ENCODE results near the gene TRPC1. TPM values are rescaled to one million over a fixed set of nuclear protein-coding genes. Genes with fewer than 3 reads are reported as not detected.

The TRPC1 gene
- total RNA-seq, 1 donor from 2014 or later: 14.0 TPM

DNA sequence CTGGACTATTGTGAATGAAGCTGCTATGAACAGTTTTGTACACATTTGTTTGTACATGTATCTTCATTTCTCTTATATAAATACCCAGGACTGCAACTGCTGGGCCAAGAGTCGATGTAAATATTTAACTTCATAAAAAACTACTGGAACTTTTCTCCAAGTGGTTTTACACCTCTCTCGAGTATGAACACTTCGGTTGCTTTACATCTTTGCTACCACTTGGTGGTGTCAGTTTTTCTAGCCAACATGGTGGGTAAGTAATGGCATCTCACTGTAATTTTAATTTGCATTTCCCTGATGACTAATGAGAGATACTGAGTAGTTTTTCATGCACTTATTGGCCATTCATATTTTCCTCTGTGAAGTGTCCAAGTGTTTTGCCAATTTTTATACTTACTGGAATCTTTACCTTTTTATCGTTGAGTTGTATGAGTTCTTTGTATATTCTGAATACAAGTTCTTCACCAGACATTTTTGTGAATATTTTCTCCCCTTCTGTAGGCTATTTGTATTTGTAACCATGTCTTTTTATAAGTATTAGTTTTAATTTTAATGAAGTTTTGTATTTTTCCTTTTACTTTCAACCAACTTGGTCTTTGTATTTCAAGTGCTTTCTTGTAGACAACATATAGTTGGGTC, 120.6 kb downstream of the TRPC1 start:
- peak; percentile 60 for DNase-seq

DNA sequence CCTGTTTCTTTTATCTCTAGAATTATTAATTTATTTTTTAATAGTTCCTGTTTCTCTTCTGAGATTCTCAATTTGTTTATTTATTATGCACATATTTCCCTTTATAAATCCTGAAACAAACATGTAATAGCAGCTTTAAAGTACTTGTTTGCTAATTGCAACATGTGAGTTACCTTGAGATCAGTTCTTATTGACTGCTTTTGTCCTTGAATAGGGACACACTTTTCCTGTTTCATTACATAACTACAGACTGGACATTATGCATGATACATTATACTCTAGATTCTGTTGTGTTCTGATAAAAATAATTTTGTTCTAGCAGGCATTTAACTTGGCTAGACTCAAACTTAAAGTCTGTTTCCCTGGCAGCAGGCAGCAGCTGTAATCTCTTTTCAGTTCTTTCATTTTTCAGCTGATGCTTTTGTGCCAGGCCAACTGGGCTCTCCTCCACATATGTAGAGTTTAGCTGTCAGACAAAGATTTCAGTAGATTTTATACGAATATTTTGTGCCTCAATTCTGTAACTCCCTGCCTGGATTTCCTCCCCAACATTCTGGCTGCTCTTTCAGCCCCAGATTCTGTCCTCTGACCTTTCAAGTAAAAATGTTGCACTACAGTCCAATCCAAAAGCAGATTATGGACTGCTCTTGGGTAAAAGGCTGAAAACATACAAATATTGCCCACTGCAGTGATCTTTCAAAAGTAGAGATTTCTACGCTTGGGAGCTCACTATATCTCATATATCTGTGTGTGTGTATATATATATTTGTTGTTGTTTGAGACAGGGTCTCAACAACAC, 123.1 kb downstream of the TRPC1 start:
- no peak for DNase-seq

DNA sequence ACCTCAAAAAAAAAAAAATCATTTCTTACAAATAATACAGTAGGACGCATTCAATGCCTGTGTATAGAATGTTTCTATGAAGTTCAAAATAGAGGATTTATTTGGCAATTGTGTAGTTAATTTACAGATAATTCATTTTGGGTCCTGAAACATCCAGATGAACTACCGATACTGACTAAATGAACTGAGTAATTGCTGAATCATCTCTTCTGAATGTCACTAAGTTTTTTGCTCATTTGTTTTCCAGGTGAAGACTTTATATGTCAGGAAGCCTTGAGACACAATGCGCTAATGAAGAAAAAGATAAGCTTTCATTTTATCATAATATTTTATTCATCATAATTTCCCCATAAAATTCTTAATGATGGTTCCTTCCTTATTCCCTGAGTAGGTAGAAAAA, 125.3 kb downstream of the TRPC1 start:
- no peak for DNase-seq

DNA sequence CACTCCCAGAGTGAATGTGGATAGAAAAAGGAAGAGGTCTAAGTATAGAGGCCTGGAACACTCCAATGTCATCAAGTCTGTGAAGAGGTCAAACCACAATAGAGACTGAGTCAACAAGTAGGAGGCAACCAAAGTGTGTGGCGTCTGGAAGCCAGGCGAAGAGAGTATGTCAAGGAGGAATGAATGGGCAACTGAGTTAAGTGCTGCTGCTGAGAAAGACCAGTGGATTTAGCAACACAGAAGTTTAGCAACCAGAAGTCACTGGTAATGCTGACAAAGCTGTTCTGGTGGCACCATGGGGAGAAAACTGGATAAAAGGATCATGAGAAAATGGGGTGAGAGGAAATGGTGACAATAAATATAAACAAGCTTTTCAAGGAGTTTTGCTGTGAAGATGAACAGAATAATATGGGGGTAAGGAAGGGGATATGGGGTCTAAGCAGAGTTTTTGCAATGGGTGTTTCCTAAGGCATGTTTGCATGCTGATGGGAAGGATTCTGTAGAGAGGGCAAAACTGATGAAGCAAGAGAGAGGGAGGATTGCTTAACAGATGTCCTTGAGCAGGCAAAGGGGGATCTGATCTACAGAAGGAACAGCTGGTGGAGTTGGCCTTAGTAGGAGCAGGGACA, 126.7 kb downstream of the TRPC1 start:
- DNase-seq: no peak

DNA sequence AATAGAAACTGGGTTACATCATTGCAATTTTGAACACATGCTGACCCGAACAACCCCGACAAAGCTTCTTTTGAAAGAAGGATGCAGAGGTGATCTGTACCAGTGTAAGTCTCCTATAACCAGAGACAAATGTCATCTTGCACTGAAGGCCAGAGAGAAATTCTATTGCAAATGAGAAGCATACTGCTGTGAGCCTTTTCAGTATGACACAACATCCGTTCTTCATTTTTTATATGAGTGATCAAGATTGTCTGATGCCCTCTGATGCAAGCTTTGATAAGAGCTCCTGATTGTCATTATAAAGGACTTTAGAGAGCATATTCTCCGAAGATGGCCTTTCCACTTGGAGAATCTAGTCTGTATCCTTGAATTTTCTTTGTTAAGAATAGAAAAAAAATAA, 128.2 kb downstream of the TRPC1 start:
- DNase-seq: no peak

DNA sequence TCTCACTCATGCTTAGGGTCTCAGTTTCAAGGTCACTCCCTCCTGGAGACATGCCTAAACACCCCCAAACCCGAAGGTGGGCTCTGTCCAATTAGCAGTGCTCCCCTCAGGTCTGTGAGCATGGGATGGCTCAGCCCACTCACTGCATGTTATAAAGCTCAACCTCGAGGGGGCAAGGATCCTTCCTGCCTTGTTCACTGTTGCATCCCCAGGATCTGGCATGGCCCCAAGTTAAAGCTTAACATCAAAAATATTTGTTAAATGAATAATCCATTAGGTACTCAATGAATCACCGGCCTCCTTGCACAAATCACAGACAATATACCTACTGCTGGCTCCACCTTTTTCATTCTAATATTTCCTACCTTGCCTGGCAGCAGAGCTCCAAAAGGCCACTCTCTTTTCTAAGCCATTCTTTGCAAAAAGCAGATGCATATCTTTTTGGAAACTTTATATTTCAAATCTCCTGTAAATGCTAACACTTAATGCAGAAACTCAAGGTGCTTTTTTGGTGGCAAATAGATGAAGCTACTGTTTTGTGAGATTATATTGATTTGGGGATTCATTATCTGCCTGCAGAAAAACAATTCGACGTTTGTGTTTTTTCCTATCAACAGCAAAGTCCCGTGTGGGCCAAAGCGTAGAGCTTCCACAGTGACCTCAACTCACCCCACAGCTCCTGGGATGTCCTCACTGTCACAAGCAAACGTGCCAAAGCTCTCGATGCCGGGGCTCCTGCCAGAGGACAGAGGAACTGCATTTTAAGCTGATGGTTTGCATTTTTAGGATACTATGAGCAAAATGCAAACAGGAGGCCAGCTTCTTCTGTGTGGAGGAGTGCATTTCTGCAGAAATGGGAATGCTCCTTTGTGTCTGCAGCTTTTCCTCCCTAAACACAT, 129.7 kb downstream of the TRPC1 start:
- DNase-seq: no peak

DNA sequence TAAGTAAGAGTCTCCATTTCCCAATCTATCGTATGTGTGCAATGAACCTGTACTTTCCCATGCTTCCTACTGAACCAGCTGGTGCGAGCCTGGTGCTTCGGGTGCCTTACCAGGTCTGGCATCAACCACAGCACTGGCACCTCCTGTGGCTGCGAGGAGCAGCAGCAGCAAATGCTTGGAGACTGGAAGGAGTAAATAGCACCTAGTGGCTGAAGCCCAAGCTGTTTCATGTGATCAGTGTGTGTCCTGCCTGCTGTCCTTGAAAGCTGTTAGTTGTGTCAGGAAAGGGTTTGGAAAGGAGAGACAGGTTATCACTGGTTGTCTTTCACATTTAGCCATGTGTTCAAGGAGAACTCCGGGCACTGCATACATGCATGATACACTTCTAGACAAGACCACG, 133.2 kb downstream of the TRPC1 start:
- DNase-seq: peak; percentile 3

Other genes with a start within 250 kb of the TRPC1 start
- gene ATR, start 145.3 kb upstream of the TRPC1 start, total RNA-seq: 30.7 and 36.1 TPM in 2 replicates
- 0.85 and 2.2 TPM in 2 replicates for gene PLS1, start 127.6 kb upstream of the TRPC1 start, total RNA-seq
- 0.23 and 0.68 TPM in 2 replicates for gene PCOLCE2, start 165.0 kb downstream of the TRPC1 start, total RNA-seq
- gene PAQR9, start 239.6 kb downstream of the TRPC1 start, total RNA-seq: not detected in 2 replicates

All from dermis blood vessel endothelial cell (primary cell).